ENCODE results near the gene SLAMF6. TPM values are rescaled to one million over a fixed set of nuclear protein-coding genes. Genes with fewer than 3 reads are reported as not detected.

SLAMF6 gene
- total and polyA plus RNA-seq, 12 donors: 0.11 to 1.8 (median 0.97) TPM; not detected in 1

GRCh38 chr1:160548183-160548582, 25.1 kb upstream of the SLAMF6 start:
- Histone ChIP-seq H3K4me3 (no peak overlapping the region), H3K36me3 (replicated peaks in 1 of 2) (no peaks in the 10 kb centered on the region), H3K27ac (no peak overlapping the region), H3K4me1 (replicated peaks in 1 of 2) (no peaks in the 10 kb centered on the region), H3K9me3 (replicated peaks in 1 of 3) (no peaks in the 10 kb centered on the region), H3K27me3 (no peaks in the 10 kb centered on the region)
- WGBS, 4 donors: 70 to 82% (median 76%) methylated on average over 3 of the region's 3 CpGs
- no peak for TF ChIP-seq CTCF (IDR thresholded peaks at IDR 0.05)
- TF ChIP-seq POLR2A (IDR thresholded peaks at IDR 0.05): no peak
- no peak for DNase-seq
- intact Hi-C loops (cut with DNase I): no loop called here

GRCh38 chr1:160547422-160547821, 24.4 kb upstream of the SLAMF6 start:
- Histone ChIP-seq H3K36me3 (replicated peaks in 1 of 2) (no peaks in the 10 kb centered on the region), H3K4me3 (no peak overlapping the region), H3K27me3 (no peaks in the 10 kb centered on the region), H3K9me3 (replicated peaks in 1 of 3) (no peaks in the 10 kb centered on the region), H3K4me1 (replicated peaks in 1 of 2) (no peaks in the 10 kb centered on the region), H3K27ac (peak overlapping the region in 1 of 5 donors; percentile 29)
- intact Hi-C loops (cut with DNase I): no loop called here
- DNase-seq: no peak
- no peak for TF ChIP-seq POLR2A (IDR thresholded peaks at IDR 0.05)
- TF ChIP-seq CTCF (IDR thresholded peaks at IDR 0.05): no peak
- 67 to 81% (median 73%) methylated on average over 4 of the region's 4 CpGs; no CpG with 5 or more reads in 1 of the 4 donors for WGBS, 4 donors

- Histone ChIP-seq H3K4me1 (replicated peaks in 1 of 2) (no peaks in the 10 kb centered on the region), H3K4me3 (no peak overlapping the region), H3K36me3 (replicated peaks in 1 of 2) (no peaks in the 10 kb centered on the region), H3K27ac (peak overlapping the region in 1 of 5 donors; percentile 29), H3K9me3 (replicated peaks in 1 of 3) (no peaks in the 10 kb centered on the region), H3K27me3 (no peaks in the 10 kb centered on the region)
- TF ChIP-seq POLR2A (IDR thresholded peaks at IDR 0.05) (no peak), CTCF (IDR thresholded peaks at IDR 0.05) (no peak)
- 52 to 79% (median 71%) methylated on average over 2 of the region's 2 CpGs for WGBS, 4 donors
- peak in 3 of 7 donors; percentile 31 to 49 (median 45) for DNase-seq
- intact Hi-C loops (cut with DNase I): no loop called here
These were observed 23.9 kb upstream of the SLAMF6 start for GRCh38 chr1:160546942-160547341.

GRCh38 chr1:160544647-160545046, 21.6 kb upstream of the SLAMF6 start:
- Histone ChIP-seq H3K9me3 (replicated peaks in 1 of 3) (no peaks in the 10 kb centered on the region), H3K4me1 (replicated peaks in 1 of 2) (no peaks in the 10 kb centered on the region), H3K27me3 (no peaks in the 10 kb centered on the region), H3K27ac (no peak overlapping the region), H3K36me3 (replicated peaks in 1 of 2) (no peaks in the 10 kb centered on the region), H3K4me3 (no peak overlapping the region)
- TF ChIP-seq CTCF (IDR thresholded peaks at IDR 0.05): peak in 4 of 6 experiments; percentile 9 to 30 (median 22)
- TF ChIP-seq POLR2A (IDR thresholded peaks at IDR 0.05): no peak
- DNase-seq: no peak
- WGBS, 4 donors: 86 to 100% (median 95%) methylated on average over 1 of the region's 1 CpG
- intact Hi-C loops (cut with DNase I): no loop called here
